ENCODE results near the gene ZNF362.
A peak's percentile ranks its signal among the peaks of the same experiment; 100 is the strongest.
"Not testable (repeated sequence)": the region's sequence is repeated elsewhere in the genome, so short reads cannot be mapped to it uniquely, and the experiment has no call there.

The ZNF362 gene

DNA sequence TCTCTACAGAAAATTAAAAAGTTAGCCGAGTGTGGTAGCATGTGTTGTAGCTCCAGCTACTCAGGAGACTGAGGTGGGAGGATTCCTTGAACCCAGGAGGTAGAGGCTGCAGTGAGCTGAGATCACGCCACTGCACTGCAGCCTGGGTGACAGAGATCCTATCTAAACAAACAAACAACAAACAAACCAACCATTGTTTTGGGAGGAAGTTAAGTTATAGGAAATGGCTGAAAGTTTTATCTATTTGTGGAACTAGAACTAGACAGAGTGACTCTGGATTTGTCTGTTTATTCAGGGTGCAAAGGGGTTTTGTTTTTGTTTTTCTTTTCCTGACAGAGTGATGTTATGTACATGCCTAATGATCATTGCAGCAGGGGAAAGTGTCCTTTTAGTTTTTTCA, 31.0 kb downstream of the ZNF362 start:
- no peak for DNase-seq (ENCODE audit: low read depth in 2 of 2)

DNA sequence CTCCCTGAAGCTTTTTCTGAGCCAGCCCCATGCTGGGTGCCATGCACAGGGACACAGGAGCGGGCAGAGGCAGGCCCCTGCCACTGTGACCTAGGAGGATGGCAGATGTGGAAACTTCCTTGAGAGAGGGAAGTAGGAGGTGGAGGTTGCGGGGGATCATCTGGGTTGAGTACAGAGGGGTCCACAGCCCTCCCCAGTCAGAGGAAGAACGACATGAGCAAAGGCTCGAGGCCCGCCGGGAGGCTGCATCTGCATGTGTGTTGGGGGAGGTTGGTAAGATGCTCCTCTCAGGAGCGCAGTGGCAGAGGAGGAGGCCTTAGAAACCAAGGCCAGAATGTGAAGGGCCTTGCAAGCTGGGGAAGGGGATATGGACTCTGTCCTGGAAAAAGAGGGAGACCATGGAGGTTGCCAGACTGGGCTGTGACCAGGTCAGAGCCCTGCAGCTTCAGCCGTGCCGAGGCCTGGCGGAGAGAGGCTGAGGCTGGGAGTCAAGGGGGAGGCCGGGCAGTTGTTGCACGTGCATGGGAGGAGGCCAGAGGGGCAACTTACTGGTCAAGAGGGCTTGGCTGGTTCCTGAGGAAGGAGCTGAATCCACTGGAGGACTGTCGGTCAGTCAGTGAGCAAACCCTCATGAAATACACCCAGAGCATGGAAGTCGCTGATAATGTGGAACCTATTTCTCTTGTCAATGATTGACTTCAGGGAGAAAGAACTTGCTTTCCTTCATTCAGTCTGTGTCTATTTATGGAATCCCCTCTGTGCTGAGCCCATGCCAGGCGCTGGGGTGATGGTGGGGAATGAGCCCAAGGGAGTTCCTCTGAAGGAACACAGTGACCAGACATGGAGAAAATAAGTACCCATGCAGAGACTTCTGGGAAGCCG, 32.9 kb downstream of the ZNF362 start:
- no peak for DNase-seq (ENCODE audit: low read depth in 2 of 2)

DNA sequence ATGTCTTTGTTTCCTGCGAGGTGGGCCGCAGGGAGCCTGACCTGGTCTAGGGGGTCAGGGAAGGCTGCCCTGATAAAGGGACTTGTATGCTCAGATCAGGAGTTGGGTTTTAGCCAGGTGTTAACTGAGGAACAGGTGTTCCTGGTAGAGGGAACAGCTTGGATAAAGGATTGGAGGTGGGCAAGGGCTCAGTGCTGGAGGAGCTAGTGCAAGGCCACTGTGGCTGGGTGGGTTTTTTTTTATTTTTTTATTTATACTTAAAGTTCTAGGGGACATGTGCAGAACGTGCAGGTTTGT, 33.5 kb downstream of the ZNF362 start:
- no peak for DNase-seq (ENCODE audit: low read depth in 2 of 2)

GRCh38 chr1:33290615-33291014, 34.3 kb downstream of the ZNF362 start:
- not testable (repeated sequence) for DNase-seq (ENCODE audit: low read depth in 2 of 2)

GRCh38 chr1:33292726-33293340, 36.5 kb downstream of the ZNF362 start:
- no peak for DNase-seq (ENCODE audit: low read depth in 2 of 2)

DNA sequence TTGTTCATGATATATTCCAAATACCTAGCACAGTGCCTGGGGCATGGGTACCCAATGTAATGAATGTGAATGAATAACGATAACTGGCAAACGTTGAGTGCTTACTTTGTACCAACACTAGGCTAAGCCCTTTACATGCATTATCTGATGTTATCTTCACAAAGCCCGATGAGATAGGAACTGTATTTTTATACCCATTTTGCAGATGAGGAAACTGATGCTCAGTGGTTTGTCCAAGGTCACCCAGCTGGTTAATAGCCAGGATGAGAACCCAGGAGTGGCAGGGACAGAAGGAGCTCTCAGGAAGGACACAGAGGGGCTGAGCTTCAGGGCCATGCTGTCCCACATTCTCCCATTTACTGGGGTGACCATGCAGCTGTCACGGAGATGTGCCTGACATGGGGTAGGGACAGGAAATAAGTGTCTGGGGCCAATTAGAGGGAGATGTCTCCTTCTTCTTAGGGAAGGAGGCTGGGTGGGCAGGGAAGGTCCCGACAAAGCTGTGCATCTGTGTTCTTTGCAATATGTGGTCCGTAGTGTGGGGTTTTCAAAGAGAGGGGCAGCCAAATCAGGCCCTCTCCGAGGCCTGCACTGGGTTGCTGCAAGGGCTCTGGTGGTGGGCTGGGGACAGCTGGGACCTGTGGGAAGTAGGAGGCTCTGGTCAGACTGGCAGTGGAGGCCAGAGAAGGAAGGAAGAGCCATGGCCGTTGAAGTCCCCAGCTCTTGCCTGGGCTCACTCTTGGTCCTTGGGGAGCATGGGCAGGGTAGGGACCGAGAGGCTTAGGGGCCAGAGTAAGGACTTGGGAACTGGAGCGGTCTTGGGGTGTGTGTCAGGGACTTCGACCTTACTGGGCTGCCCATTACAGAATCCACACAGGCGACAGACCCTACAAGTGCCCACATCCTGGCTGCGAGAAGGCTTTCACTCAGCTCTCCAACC, 38.0 kb downstream of the ZNF362 start:
- DNase-seq (ENCODE audit: low read depth in 2 of 2): no peak

DNA sequence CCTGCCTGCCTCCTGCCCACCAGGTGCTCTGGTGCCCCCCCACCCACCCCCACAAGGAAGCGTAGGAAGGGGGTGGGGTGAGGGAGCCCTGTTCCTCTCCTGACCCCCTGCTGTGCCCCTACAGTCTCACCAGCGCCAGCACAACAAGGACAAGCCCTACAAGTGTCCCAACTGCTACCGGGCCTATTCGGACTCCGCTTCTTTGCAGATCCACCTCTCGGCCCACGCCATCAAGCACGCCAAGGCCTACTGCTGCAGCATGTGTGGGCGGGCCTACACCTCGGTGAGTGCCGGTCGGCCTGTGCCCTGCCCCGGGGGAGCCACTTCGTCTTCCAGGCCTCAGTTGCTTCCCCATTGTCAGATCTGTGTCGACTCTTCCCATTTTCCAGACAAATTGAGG, 38.7 kb downstream of the ZNF362 start:
- no peak for DNase-seq (ENCODE audit: low read depth in 2 of 2)

DNA sequence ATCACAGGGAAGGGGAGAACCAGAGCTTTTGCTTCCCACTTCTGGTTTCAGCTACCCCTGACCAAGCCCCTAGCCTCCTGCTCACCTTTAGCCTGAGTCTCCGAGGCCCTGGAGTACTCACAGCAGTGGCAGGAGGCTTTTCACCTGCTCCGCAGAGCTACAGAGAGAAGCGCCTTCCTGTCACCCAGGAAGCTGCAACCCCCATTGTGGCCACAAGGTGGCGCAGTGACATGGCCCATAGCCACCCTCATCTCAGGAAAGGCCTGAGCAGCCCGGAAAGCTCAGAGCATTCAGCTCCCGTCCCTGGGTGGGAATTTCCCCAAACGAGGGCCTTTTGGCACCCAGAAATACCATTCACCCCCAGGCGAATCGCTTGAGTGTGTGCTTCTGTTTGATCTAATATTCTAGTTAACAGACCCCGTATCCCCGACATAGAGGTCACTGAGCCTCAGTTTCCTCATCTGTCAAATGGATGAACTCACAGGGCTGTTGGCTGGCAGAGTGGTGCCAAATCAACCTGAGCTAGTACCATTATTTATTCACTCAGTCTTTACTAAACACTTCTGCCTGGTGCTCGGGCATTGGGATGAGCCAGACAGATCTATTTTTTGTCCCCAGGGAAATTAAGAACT, 39.3 kb downstream of the ZNF362 start:
- peak; percentile 85 to 90 for DNase-seq (ENCODE audit: low read depth in 2 of 2)

- no peak for DNase-seq (ENCODE audit: low read depth in 2 of 2)
Observed at GRCh38 chr1:33296082-33296458, 39.8 kb downstream of the ZNF362 start.

GRCh38 chr1:33296824-33297223, 40.5 kb downstream of the ZNF362 start:
- DNase-seq (ENCODE audit: low read depth in 2 of 2): no peak

GRCh38 chr1:33297911-33298622, 41.8 kb downstream of the ZNF362 start:
- DNase-seq (ENCODE audit: low read depth in 2 of 2): no peak

DNA sequence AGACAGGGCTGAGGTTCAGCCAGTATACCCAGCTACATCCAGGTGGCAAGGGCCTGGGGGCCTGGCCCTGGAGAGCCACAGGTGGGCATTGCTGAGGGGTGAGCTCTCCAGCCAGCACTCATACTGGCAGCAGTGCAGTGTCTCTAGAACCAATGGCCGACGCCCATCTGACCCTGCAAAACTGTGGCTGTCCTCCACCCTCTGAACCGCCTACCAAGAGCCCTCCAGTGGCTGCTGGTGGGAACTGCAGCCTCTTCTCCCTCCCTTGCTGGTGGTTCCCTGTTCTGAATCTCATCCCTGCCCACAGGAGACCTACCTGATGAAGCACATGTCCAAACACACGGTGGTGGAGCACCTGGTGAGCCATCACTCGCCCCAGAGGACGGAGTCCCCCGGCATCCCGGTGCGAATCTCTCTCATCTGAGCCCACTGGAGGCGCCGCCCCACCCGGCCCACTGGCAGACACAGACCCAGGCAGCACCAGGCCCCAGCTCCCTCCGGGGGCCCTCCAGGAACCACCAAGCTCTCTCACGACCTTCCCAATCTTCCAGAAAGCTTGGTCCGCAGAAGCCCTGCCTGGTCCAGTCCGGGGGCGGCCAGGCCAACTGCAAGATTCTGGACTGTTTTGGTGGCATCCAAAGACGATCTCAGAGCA, 42.5 kb downstream of the ZNF362 start:
- DNase-seq (ENCODE audit: low read depth in 2 of 2): peak; percentile 43 to 52

DNA sequence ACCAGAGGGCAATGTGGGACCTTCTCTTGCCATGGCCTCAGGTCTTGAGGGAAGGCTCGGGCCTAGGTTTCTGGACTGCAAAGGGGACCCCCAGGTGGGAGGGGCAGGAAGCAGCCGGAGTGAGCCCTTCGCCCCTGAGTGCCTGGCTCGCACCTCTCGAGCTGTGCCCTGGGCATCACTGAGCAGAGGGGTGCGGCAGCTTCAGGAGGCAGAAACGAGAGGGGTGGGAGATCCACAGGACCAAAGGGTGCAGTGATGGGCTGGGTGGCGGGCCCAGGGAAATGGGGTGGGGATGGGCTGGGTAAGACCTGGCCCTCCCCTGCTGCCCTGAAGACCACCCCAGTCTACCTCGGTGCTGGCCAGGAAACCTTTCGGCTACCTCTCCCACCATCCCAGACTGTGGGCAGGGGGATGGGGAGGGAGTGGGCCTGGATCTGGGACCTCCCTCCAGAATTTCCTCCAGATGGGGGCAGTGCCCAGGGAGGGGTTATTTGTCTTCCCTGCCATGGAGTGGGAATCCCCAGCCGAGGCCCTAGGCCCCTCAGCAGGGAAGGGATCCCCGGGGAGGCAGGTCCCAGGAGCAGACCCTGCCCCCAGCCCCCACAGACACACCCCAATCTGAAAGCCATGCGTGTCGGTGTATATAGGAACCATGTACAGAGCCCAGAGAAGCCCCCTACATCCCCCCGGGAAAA, 43.3 kb downstream of the ZNF362 start:
- no peak for DNase-seq (ENCODE audit: low read depth in 2 of 2)

GRCh38 chr1:33300673-33301072, 44.4 kb downstream of the ZNF362 start:
- no peak for DNase-seq (ENCODE audit: low read depth in 2 of 2)

DNA sequence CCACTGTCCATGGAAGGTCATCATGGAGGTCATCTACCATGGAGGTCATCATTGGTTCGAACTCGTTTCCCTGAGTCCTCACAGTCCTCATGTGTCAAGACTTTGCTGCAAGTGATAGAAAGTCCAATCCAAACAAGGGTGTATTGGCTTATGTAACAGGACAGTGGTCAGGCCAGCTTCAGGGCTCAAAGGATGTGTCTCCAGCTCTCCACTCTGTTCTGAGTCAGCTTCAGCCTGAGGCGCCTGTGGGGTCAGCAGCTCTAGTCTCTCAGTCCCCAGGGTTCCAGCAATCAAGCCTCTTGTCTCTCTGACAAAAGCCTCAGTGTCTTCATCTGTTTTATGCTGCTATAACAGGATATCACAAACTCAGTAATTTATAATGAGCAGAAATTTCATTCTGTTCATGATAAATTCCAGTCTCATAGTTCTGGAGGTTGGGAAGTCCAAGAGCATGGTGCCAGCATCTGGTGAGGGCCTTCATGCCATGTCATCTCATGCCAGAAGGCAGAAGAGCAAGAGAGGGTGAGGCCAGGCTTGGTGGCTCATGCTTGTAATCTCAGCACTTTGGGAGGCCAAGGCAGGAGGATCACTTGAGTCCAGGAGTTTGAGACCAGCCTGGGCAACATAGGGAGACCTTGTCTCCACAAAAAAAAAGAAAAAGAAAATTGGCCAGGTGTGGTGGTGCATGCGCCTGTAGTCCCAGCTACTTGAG, 45.1 kb downstream of the ZNF362 start:
- no peak for DNase-seq (ENCODE audit: low read depth in 2 of 2)

- no peak for DNase-seq (ENCODE audit: low read depth in 2 of 2)
Observed at GRCh38 chr1:33302325-33302724, 46.0 kb downstream of the ZNF362 start.

GRCh38 chr1:33305016-33305415, 48.7 kb downstream of the ZNF362 start:
- no peak for DNase-seq (ENCODE audit: low read depth in 2 of 2)

GRCh38 chr1:33305816-33306652, 49.7 kb downstream of the ZNF362 start:
- no peak for DNase-seq (ENCODE audit: low read depth in 2 of 2)

All from stimulated activated CD4-positive, alpha-beta T cell treated with anti-CD3 and anti-CD28 coated beads, Interleukin-1b, Interleukin-23, amount 100 ng/mL, for 4 hours (primary cell).